Testis (tissue), 3 donors: ENCODE results near the gene RNGTT. TPM values are rescaled to one million over a fixed set of nuclear protein-coding genes. Genes with fewer than 3 reads are reported as not detected.

Source experiments
- DNase-seq: peaks from one replicate; pipeline ENCODE4 v3.0.0-alpha.2; 2019
- H3K27ac ChIP-seq, 2 donors: fragments of 200-600 bp; sonication (generic); one replicate each; pipeline ENCODE4 v1.5.1; 2019
- H3K27me3 ChIP-seq: fragments of 200-600 bp; sonication (generic); one replicate; pipeline ENCODE4 v1.5.1; 2019
- H3K36me3 ChIP-seq: fragments of 200-600 bp; sonication (generic); one replicate; pipeline ENCODE4 v1.5.1; 2017; ENCODE audit warnings: low read depth; ENCODE audit errors: missing control alignments
- H3K4me1 ChIP-seq: fragments of 200-600 bp; sonication (generic); one replicate; pipeline ENCODE4 v1.5.1; 2019
- H3K4me3 ChIP-seq, 2 donors: fragments of 200-600 bp; sonication (generic); one replicate each; pipeline ENCODE4 v1.5.1; 2017 to 2019
- H3K9me3 ChIP-seq: fragments of 200-600 bp; sonication (generic); one replicate; pipeline ENCODE4 v1.5.1; 2017
- CTCF ChIP-seq, 3 experiments: fragments of 450-650 bp in 2 of 3; fragments of 200-600 bp in 1 of 3; sonication (generic) in 1 of 3; IDR thresholded peaks; one replicate each; pipeline ENCODE4 v1.5.1; 2016 to 2019; ENCODE audit warnings: antibody characterized with exemption in 3 of 3, mild to moderate bottlenecking in 2 of 3, moderate library complexity in 1 of 3
- POLR2A ChIP-seq: fragments of 450-650 bp; IDR thresholded peaks from one replicate; pipeline ENCODE4 v1.6.1; 2017; ENCODE audit warnings: antibody characterized with exemption, mild to moderate bottlenecking, moderate library complexity
- WGBS, 2 donors: methylation state at CpG; one replicate each; pipeline ENCODE4 v1.1.5; 2018; 5-methylcytosine and 5-hydroxymethylcytosine counted together
- intact Hi-C: fragments of 100-400 bp; cut with DNase I; formaldehyde crosslinking; loops from one replicate; pipeline ENCODE4 v1.15.1; 2023; ENCODE audit warnings: low total_unique reads
- polyA plus RNA-seq: library from polyadenylated mRNA; stranded (reverse); fragments of 350-450 nt; fragmentation: Illumina TruSeq; extraction: RNeasy Lipid Tissue Mini Kit (QIAGEN cat#74804); gene quantifications from one replicate; pipeline ENCODE4 v1.2.3, GENCODE V29; 2014; ENCODE audit warnings: low read depth, low replicate concordance; ENCODE audit not compliant: insufficient read depth
- total RNA-seq, 2 donors: library from RNA; depleted of rRNA; stranded (reverse); fragments of >200 nt; gene quantifications; one replicate each; pipeline ENCODE4 v1.2.3, GENCODE V29; 2016

The RNGTT gene
- total and polyA plus RNA-seq, 3 donors from 2014 or later: 19.4 to 27.0 (median 22.1) TPM

GRCh38 chr6:88573561-88573960 is 389.9 kb downstream of the RNGTT start:
- intact Hi-C loops: no loop called here
- H3K9me3 ChIP-seq: no peaks in the 10 kb centered on the region
- no peak for DNase-seq
- H3K27ac ChIP-seq: no peak overlapping the region
- H3K27me3 ChIP-seq: no peaks in the 10 kb centered on the region
- no peaks in the 10 kb centered on the region for H3K4me1 ChIP-seq
- no peak for TF ChIP-seq POLR2A
- WGBS, 2 donors: 82 to 100% methylated on average over 1 to 3 of the region's 3 CpGs
- H3K36me3 ChIP-seq: no peaks in the 10 kb centered on the region
- H3K4me3 ChIP-seq: no peak overlapping the region

- Histone ChIP-seq H3K27me3 (no peaks in the 10 kb centered on the region), H3K9me3 (no peaks in the 10 kb centered on the region), H3K4me1 (no peaks in the 10 kb centered on the region), H3K36me3 (no peaks in the 10 kb centered on the region), H3K27ac (no peak overlapping the region), H3K4me3 (no peak overlapping the region)
- 60 to 83% methylated on average over 3 of the region's 3 CpGs for WGBS, 2 donors
- DNase-seq: no peak
- intact Hi-C loops: no loop called here
- TF ChIP-seq POLR2A (no peak), CTCF (IDR thresholded peaks at IDR 0.05) (no peak)
These were observed 390.8 kb downstream of the RNGTT start for GRCh38 chr6:88572449-88573139.

- H3K27me3 ChIP-seq: no peaks in the 10 kb centered on the region
- H3K4me1 ChIP-seq: no peaks in the 10 kb centered on the region
- no peaks in the 10 kb centered on the region for H3K36me3 ChIP-seq
- no peak for DNase-seq
- TF ChIP-seq CTCF (IDR thresholded peaks at IDR 0.05) (no peak), POLR2A (no peak)
- H3K9me3 ChIP-seq: no peaks in the 10 kb centered on the region
- no peak overlapping the region for H3K27ac ChIP-seq
- no peak overlapping the region for H3K4me3 ChIP-seq
- intact Hi-C loops: no loop called here
These were observed 393.5 kb downstream of the RNGTT start for GRCh38 chr6:88569959-88570358.

GRCh38 chr6:88567696-88568095 is 395.7 kb downstream of the RNGTT start:
- no peak for TF ChIP-seq CTCF (IDR thresholded peaks at IDR 0.05)
- no peak for TF ChIP-seq POLR2A
- H3K27ac ChIP-seq: no peak overlapping the region
- intact Hi-C loops: no loop called here
- H3K27me3 ChIP-seq: no peaks in the 10 kb centered on the region
- H3K4me1 ChIP-seq: no peaks in the 10 kb centered on the region
- no peak overlapping the region for H3K4me3 ChIP-seq
- 85 to 91% methylated on average over 2 of the region's 2 CpGs for WGBS, 2 donors
- no peak for DNase-seq
- no peaks in the 10 kb centered on the region for H3K36me3 ChIP-seq
- no peaks in the 10 kb centered on the region for H3K9me3 ChIP-seq

GRCh38 chr6:88566746-88567534 is 396.5 kb downstream of the RNGTT start:
- WGBS, 2 donors: 80 to 83% methylated on average over 8 of the region's 8 CpGs
- H3K27ac ChIP-seq: no peak overlapping the region
- no peaks in the 10 kb centered on the region for H3K27me3 ChIP-seq
- H3K36me3 ChIP-seq: no peaks in the 10 kb centered on the region
- H3K4me3 ChIP-seq: no peak overlapping the region
- no peaks in the 10 kb centered on the region for H3K4me1 ChIP-seq
- no peak for TF ChIP-seq POLR2A
- TF ChIP-seq CTCF (IDR thresholded peaks at IDR 0.05): no peak
- intact Hi-C loops: no loop called here
- DNase-seq: no peak
- H3K9me3 ChIP-seq: no peaks in the 10 kb centered on the region
